ENCODE results near the gene UGT1A6.
"Not testable (repeated sequence)": the region's sequence is repeated elsewhere in the genome, so short reads cannot be mapped to it uniquely, and the experiment has no call there.

DNA sequence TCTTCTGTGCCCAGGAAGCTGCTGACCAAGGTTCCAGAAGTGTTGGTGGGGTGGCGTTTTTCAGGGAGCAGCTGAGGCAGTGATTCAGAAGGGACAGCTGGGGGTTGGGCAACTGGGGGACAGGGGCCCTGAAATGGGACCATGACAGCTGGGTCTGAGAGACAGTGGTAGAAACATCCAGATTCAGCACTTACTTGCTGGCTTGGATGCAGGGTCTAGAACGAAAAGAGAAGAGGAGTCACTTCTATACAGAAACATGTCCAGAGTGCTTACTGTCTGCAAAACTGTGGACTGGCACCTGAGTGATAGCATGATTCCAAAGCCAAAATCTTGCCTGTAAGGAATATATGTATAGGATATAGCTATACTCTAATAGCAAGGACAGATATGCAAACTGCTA, 53.1 kb downstream of the UGT1A6 start:
- not testable (repeated sequence) for TF ChIP-seq CTCF (IDR thresholded peaks at IDR 0.05; ENCODE audit: low read length); EZH2 (IDR thresholded peaks at IDR 0.05; ENCODE audit: borderline replicate concordance, low read length)
